SU-DHL-6 (cell line): ENCODE results near the gene USP54.

Experiments
- EZH2phosphoT487 ChIP-seq: fragments of 200-600 bp; sonication (generic), shearing (Covaris generic); conservative IDR thresholded peaks from 2 replicates; pipeline ENCODE4 v1.6.1; 2018; ENCODE audit warnings: mild to moderate bottlenecking, antibody characterized with exemption, low read length, moderate library complexity, mixed read lengths
- TF ChIP-seq, protein P1 (sequence below): fragments of 200-600 bp; sonication (generic); IDR thresholded peaks from one replicate; pipeline ENCODE4 v1.5.1; 2017; ENCODE audit warnings: antibody characterized with exemption, mild to moderate bottlenecking, low read length, moderate library complexity; ENCODE audit not compliant: insufficient read depth, poor library complexity, severe bottlenecking

DNA sequence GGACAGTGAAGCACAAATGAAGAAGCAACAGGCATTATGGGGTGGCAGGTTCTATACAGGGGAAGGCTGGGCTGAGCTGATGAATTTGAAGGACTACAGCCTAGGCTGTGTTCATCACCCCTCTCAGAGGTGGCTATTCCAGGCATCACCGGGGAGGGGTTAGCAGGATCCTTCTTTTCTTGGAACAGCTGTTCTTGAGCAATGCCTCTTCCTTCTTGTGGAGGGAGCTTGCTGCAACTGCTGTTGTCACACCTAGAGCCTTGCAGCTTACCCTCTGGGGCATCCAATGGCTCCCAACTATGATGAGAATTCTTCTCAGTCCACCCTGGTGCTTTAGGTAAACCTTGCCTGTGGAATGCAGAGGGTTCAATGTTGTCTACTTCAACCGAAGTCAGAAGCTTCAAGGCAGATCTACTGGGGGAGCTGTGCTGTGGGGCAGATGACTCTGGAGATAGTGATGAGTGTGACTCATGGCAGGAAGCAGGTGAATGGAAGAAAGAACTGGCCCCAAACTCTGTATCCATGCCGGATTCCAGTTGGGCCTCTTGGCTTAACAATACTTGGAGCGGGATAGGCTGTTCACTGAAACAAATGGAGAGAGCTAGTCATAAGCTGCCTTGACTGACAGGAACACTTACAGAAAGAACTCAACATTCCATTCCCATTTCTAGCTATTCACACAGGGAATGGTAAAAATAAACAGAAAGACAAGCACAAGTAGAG, 73.8 kb downstream of the USP54 start:
- TF ChIP-seq, protein P1, sequence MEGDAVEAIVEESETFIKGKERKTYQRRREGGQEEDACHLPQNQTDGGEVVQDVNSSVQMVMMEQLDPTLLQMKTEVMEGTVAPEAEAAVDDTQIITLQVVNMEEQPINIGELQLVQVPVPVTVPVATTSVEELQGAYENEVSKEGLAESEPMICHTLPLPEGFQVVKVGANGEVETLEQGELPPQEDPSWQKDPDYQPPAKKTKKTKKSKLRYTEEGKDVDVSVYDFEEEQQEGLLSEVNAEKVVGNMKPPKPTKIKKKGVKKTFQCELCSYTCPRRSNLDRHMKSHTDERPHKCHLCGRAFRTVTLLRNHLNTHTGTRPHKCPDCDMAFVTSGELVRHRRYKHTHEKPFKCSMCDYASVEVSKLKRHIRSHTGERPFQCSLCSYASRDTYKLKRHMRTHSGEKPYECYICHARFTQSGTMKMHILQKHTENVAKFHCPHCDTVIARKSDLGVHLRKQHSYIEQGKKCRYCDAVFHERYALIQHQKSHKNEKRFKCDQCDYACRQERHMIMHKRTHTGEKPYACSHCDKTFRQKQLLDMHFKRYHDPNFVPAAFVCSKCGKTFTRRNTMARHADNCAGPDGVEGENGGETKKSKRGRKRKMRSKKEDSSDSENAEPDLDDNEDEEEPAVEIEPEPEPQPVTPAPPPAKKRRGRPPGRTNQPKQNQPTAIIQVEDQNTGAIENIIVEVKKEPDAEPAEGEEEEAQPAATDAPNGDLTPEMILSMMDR: no peak
- no peak for TF ChIP-seq EZH2phosphoT487
